Adipocyte (in vitro differentiated cells): ENCODE measurements around the gene ZNF653.
A peak's percentile ranks its signal among the peaks of the same experiment; 100 is the strongest.

Experiments
- DNase-seq: peaks from one replicate; pipeline ENCODE4 v3.0.0-alpha.2; 2015; ENCODE audit warnings: low read depth
- H3K27me3 ChIP-seq: replicated peaks from 2 replicates; pipeline ENCODE4 v1.7.0; 2013; ENCODE audit warnings: mild to moderate bottlenecking, low read length, moderate library complexity; ENCODE audit not compliant: control insufficient read depth, insufficient read depth
- H3K36me3 ChIP-seq: 2 replicates; pipeline ENCODE4 v1.7.0; 2013; ENCODE audit warnings: low read length, mild to moderate bottlenecking, moderate library complexity; ENCODE audit not compliant: control insufficient read depth, insufficient read depth, severe bottlenecking
- H3K4me1 ChIP-seq: 2 replicates; pipeline ENCODE4 v1.7.0; 2013; ENCODE audit warnings: mild to moderate bottlenecking, low read length, moderate library complexity; ENCODE audit not compliant: control insufficient read depth, insufficient read depth
- H3K4me3 ChIP-seq: 2 replicates; pipeline ENCODE4 v1.7.0; 2013; ENCODE audit warnings: mild to moderate bottlenecking, low read length, moderate library complexity
- H3K9ac ChIP-seq: 2 replicates; pipeline ENCODE4 v1.7.0; 2013; ENCODE audit warnings: mild to moderate bottlenecking, low read length, moderate library complexity
- H3K9me3 ChIP-seq: 2 replicates; pipeline ENCODE4 v1.7.0; 2013; ENCODE audit warnings: mild to moderate bottlenecking, low read length, moderate library complexity; ENCODE audit not compliant: control insufficient read depth

The ZNF653 gene

DNA sequence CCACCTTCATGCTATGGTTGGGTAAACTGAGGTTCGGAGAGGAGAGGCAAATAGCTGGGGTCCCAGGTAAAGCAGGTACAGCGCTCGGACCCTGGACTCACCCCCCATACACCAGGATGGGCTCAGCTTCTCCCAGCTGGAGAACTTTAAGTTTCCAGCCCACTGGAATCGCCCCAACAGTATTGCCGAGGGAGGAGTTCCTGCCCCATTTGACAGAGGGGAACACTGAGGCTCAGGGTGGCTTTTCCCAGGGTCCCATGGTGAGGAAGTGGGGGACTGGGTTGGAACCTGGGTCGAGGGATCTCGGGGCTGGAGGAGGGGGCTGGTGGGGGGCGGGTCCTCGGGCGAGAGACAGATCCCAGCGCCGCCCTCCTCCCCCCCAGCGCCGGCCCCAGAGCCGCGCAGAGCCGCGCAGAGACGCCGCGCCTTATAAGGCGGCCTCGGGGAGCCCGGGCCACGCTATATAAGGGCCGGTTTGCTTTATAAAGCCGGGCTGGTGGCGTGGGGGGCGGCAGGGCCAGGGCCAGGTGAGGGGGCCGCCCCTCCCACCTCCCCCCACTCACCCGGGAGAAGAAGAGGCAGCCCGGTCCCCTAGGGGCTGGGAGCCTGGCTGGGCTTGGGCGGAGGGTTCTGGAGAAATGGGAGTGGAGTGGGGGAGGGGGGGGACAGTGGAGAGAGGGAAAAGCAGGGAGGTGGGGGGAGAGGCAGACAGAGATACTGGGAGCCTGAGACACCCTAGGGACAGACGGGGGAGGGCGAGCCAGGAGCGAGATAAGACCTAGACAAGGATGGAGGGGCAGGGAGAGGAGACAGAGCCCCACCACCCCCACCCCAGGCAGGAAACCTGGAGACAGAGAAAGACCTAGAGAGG, 34.1 kb upstream of the ZNF653 start:
- H3K9me3 ChIP-seq, result no peaks in the 10 kb centered on the region
- DNase-seq, result no peak

DNA sequence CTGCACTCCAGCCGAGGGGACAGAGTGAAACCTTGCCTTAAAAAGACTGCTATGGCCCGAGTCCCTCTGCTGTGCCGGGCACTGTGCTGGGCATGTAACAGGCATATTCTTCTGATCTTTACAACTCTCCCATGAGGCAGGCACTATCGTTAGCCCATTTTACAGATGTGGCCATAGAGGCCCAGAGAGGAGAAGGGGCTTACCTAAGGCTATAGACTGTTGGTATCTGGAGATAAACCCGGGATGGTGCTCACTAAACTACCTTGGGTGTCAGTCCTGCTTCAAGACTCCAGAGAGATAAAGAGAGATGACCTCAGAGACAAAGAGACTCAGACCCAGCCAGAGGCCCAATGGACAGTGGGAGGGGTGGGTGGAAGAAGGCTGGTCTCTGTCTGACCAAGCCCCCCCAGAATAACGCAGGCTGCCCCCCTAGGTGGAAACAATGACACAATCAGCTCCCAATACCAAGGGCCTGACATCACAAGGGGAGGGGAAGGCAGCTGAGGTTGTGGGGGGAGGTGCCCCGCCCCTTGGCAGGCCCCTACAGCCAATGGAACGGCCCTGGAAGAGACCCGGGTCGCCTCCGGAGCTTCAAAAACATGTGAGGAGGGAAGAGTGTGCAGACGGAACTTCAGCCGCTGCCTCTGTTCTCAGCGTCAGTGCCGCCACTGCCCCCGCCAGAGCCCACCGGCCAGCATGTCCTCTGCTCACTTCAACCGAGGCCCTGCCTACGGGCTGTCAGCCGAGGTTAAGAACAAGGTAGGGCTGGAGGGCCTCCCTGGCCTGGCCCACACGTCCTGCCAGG, 32.8 kb upstream of the ZNF653 start, which contains the start of gene CNN1:
CNN1 (plus strand) TSS at position 620 of the 805 bp plus-strand sequence; CDS start at position 697, 77 bp downstream.
- peak; percentile 35 for DNase-seq
- H3K27me3 ChIP-seq, result no peaks in the 10 kb centered on the region
- peaks cover 9% of the 10 kb centered on the region for H3K4me1 ChIP-seq
- H3K4me3 ChIP-seq, result no peak within 1 kb of the TSS
- no peaks in the 10 kb centered on the region for H3K9me3 ChIP-seq
- no peaks in the 10 kb centered on the region for H3K36me3 ChIP-seq
- H3K9ac ChIP-seq, result peak within 1 kb of the TSS; percentile 29

More for the DNA sequence above, 34.1 kb upstream of the ZNF653 start:
- Histone ChIP-seq H3K9ac (no peak overlapping the region), H3K4me1 (peaks cover 9% of the 10 kb centered on the region), H3K27me3 (no peaks in the 10 kb centered on the region), H3K36me3 (no peaks in the 10 kb centered on the region), H3K4me3 (no peak overlapping the region)

DNA sequence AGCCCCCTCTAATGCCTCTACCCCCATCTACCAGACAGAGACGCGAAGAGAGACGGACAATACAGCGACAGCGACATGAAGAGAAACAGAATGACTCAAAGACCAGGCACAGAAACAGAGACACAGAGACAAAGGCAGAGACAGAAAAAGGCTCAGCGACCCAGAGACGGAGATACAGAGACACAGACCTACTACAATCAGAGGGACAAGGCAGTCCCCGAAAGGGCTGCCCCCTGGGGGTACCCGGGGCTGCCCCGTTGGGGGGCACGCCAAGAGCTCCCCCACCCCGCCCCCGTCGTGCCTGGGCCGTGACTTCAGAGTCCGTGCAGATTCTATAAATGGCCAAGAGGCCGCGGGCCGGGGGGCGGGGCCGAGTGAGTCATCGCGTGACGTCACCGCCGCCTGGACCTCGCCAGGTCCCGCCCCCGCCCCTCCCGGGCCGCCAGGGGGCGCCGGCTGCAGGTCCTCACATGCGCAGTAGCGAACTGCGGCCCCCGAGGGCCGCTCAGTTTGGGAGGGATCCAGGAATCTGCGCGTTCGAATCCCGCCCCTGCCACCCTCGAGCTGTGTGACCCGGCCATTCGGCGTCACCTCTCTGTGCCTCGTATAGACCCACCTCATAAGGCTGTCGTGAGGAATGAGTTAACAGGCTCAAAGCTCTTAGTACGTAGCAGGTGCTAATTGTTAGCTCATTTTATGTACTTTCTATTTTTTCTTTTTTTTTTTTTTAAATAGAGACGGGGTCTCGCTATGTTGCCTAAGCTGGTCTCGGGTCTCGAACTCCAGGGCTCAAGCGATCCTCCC, 30.4 kb upstream of the ZNF653 start:
- H3K4me3 ChIP-seq, result peak overlapping the region; percentile 67
- H3K9ac ChIP-seq, result peak overlapping the region; percentile 70
- H3K9me3 ChIP-seq, result no peaks in the 10 kb centered on the region
- no peaks in the 10 kb centered on the region for H3K27me3 ChIP-seq
- no peaks in the 10 kb centered on the region for H3K36me3 ChIP-seq
- peak; percentile 95 for DNase-seq
- H3K4me1 ChIP-seq, result peaks cover 9% of the 10 kb centered on the region

DNA sequence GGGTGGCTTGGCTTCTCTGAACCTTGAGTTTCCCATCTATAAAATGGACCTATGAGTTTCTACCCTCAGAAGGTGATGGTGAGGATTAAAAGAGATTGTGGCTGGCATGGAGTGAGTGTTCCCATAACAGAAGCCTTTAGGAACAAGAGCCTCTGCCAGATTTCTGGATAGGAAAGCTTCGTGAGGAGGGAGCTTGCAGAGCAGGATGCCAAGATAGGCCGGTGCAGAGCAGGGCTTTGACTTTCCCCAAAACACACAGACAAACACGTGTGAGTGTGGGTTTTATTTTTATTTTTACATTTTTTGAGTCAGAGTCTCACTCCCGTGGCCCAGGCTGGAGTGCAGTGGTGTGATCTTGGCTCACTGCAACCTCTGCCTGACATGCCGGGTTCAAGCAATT, 29.3 kb upstream of the ZNF653 start:
- Histone ChIP-seq H3K9me3 (no peaks in the 10 kb centered on the region), H3K4me3 (no peak overlapping the region), H3K4me1 (peaks cover 9% of the 10 kb centered on the region), H3K36me3 (no peaks in the 10 kb centered on the region), H3K27me3 (no peaks in the 10 kb centered on the region), H3K9ac (no peak overlapping the region)
- no peak for DNase-seq

DNA sequence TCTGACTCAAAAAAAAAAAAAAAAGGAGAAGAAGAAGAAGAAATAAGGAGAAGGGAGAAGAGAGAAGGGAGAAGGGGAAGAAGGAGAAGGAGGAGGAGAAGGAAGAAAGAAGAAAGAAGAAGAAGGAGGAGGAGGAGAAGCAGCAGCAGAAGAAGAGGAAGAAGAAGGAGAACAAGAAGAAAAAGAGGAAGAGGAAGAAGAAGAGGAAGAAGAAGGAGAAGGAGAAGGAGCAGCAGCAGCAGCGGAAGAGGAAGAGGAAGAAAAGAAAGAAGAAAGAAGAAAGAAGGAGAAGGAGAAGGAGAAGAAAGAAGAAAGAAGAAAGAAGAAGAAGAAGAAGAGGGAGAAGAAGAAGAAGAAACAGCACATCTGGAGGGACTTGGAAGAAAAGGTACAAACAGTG, 28.9 kb upstream of the ZNF653 start:
- Histone ChIP-seq H3K9me3 (no peaks in the 10 kb centered on the region), H3K4me1 (peaks cover 9% of the 10 kb centered on the region), H3K36me3 (no peaks in the 10 kb centered on the region), H3K9ac (no peak overlapping the region), H3K27me3 (no peaks in the 10 kb centered on the region), H3K4me3 (no peak overlapping the region)
- DNase-seq, result no peak

DNA sequence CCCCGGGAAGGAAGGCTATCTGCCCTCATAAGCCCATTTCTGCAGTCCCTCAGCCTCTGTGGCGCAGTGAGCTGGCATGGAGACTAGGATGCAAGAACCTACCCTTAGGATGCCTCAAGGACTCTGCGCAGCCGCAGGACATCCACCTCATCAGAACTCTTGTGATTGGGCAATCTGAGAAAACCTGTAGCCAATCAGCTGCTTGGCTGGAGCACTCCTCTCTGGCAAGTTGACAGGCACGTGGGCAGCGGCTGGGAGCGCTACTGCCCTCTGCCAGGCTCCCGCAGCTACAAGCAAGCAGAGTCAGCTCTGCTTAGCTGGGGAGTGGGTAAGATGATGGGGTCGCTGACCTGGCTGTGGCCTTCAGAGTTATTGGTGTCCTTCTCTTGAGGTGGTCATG, 24.8 kb upstream of the ZNF653 start:
- H3K27me3 ChIP-seq, result no peaks in the 10 kb centered on the region
- DNase-seq, result peak; percentile 65
- peaks cover 9% of the 10 kb centered on the region for H3K4me1 ChIP-seq
- H3K4me3 ChIP-seq, result no peak overlapping the region
- no peaks in the 10 kb centered on the region for H3K36me3 ChIP-seq
- H3K9me3 ChIP-seq, result no peaks in the 10 kb centered on the region
- no peak overlapping the region for H3K9ac ChIP-seq

DNA sequence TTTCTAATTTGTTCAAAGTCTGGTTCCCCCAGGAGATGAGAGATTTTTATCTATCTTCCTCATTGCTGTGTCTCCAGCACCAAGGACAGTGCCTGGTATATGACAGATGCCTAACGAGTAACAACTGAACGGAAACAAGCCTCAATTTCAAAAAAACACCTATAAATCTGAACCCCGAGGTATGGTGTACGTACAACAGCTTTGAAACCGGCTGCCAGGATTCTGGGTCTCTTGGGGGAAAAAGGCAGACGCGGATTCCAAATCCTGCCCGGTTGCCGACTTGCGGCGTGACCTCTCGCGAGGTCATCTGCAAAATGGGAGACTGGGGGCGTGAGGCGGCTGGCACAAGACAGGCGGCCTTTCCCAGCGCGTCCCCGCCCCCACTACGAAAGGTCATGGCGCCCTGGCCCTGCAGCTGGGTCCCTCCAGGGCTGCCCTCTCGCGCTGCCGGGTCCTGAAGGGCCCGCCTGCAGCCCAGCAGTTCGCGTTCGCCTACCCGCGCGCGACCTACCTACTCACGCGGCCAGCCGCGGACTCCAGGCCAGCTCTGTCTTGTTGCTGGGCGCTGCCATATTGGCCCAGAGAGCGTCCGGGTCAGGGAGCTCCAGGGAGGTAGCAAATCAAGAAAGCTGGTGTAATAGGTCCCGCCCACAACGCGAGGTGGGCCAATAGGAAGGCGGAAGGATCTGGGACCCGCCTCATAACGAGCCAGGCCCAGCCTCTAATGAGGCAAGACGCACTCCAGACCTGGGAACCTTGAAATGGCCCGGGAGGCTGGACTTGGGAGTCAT, 23.1 kb upstream of the ZNF653 start, which contains the start of gene ECSIT:
ECSIT (minus strand) TSS at position 584 of the 791 bp plus-strand sequence. CDS start 9,964 bp downstream, outside the sequence.
- Histone ChIP-seq H3K4me3 (peak within 1 kb of the TSS; percentile 96), H3K4me1 (peaks cover 8% of the 10 kb centered on the region), H3K9ac (peak within 1 kb of the TSS; percentile 90), H3K36me3 (no peaks in the 10 kb centered on the region), H3K9me3 (no peaks in the 10 kb centered on the region), H3K27me3 (no peaks in the 10 kb centered on the region)
- peak; percentile 99 for DNase-seq

DNA sequence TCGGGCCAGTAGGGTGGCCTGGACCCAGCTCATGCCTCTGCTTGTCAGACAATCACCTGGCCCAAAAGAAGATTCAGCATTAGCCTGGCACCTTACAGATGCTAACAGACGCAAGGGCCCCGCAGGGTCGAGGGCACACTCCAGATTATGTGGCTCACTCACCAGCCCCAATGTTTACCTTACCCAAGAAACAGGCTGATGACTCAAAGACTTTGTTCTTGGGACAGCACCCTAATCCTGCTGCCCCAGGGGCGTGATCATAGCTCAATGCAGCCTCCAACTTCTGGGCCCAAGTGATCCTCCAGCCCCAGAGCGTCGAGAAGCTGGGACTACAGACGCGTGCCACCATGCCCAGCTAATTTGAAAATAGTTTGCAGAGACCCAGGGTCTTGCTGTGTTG, 13.5 kb upstream of the ZNF653 start:
- Histone ChIP-seq H3K4me3 (no peak overlapping the region), H3K9ac (no peak overlapping the region), H3K4me1 (no peaks in the 10 kb centered on the region), H3K36me3 (peaks cover 10% of the 10 kb centered on the region), H3K9me3 (no peaks in the 10 kb centered on the region), H3K27me3 (no peaks in the 10 kb centered on the region)
- no peak for DNase-seq

DNA sequence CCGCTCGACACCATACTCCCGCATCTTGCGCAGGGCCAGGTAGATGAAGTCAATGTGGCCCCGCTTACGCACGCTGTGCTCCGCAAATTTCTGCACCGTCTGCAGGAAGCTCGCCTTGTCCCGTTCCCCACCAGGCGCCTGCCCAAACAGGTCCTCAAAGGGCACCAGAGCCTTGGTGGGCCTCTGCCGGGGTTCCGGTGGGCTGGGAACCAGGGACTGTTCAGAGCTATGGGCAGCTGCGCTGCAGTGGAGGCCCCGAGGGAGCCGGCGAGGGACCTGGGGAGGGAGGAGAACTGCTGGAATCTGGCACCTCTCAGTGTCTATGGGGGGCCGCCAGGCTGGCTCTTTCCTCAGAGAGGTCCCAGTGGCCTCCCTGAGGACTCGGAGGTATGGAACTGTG, 8.3 kb upstream of the ZNF653 start:
- Histone ChIP-seq H3K4me3 (no peak overlapping the region), H3K9me3 (no peaks in the 10 kb centered on the region), H3K27me3 (no peaks in the 10 kb centered on the region), H3K36me3 (peaks cover 14% of the 10 kb centered on the region), H3K4me1 (no peaks in the 10 kb centered on the region), H3K9ac (no peak overlapping the region)
- DNase-seq, result no peak

DNA sequence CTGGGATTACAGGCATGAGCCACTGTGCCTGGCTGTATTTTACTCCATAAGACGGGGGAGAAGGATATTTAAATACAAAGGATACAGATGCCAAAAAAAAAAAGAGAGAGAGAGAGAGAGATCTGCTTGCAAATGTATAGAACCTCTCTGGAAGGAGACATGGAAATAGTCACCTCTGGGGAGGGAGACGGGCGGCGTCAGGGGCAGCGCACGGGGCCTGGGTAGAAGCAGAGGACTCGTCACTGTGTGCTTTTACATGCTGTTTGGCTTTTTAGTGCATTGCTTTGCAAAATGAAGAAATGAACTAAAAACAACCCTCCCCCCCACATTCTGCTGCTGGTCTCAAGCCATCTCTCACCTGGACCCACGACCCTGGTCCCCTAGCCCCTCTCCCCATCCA, 4.8 kb upstream of the ZNF653 start:
- Histone ChIP-seq H3K4me3 (no peak overlapping the region), H3K27me3 (no peaks in the 10 kb centered on the region), H3K4me1 (peaks cover 5% of the 10 kb centered on the region), H3K9ac (no peak overlapping the region), H3K36me3 (peaks cover 4% of the 10 kb centered on the region), H3K9me3 (no peaks in the 10 kb centered on the region)
- no peak for DNase-seq
